ENCODE data around the gene UNC13A.

UNC13A gene

DNA sequence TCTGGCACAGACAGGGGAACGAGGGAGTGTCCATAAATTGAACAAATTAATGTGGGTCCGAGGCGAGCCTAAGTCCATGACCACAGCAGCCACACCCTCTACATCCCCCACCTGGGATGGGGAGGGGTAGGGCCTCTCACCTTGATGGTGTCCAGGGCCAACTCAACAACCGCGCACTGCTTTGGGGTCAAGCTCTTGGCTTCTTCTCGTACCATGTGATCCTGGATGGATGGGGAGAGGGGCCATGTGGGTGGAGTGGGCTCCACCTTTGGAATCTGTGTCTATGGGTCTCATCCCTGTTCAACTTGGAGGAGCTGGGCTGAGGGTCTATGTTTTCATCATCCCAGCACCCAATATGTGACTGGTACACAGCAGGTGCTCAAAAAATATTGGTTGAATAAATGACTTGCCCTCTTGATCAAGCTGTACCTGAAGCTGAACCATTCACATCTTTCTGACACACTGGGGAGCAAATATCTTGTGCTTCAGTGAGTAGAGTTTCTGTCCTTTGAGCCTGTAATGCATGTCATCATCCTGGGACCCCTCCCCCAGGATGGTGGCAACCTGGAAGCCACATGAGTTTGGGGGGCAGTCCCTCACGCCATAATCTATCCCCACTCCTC is 69.8 kb downstream of the UNC13A start:
- TF ChIP-seq, protein P1, sequence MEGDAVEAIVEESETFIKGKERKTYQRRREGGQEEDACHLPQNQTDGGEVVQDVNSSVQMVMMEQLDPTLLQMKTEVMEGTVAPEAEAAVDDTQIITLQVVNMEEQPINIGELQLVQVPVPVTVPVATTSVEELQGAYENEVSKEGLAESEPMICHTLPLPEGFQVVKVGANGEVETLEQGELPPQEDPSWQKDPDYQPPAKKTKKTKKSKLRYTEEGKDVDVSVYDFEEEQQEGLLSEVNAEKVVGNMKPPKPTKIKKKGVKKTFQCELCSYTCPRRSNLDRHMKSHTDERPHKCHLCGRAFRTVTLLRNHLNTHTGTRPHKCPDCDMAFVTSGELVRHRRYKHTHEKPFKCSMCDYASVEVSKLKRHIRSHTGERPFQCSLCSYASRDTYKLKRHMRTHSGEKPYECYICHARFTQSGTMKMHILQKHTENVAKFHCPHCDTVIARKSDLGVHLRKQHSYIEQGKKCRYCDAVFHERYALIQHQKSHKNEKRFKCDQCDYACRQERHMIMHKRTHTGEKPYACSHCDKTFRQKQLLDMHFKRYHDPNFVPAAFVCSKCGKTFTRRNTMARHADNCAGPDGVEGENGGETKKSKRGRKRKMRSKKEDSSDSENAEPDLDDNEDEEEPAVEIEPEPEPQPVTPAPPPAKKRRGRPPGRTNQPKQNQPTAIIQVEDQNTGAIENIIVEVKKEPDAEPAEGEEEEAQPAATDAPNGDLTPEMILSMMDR (IDR thresholded peaks at IDR 0.05), result no peak
- TF ChIP-seq ZFX (IDR thresholded peaks at IDR 0.05; ENCODE audit: borderline replicate concordance), result no peak
- H3K27ac ChIP-seq, result no peak overlapping the region

DNA sequence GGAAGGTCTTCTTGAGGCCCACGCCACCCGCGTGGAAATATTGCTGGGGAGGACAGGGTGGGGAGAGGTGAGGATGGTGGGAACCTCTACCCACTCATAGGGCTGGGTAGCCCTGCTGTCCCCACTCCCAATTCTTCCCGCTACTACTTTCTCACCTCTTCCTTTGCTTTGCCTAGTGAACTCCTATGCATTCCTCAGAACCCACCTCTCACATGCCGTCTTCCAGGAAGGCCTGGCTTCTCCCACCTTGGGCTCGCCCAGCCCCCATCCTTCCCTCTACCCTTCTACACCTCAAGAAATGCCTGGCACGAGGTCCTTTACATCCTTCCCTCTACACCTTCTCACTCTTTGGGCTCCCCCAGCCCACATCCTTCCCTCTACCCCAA is 70.4 kb downstream of the UNC13A start:
- H3K27ac ChIP-seq, result no peak overlapping the region
- TF ChIP-seq, protein P1 (IDR thresholded peaks at IDR 0.05), result no peak
- TF ChIP-seq ZFX (IDR thresholded peaks at IDR 0.05; ENCODE audit: borderline replicate concordance), result no peak

DNA sequence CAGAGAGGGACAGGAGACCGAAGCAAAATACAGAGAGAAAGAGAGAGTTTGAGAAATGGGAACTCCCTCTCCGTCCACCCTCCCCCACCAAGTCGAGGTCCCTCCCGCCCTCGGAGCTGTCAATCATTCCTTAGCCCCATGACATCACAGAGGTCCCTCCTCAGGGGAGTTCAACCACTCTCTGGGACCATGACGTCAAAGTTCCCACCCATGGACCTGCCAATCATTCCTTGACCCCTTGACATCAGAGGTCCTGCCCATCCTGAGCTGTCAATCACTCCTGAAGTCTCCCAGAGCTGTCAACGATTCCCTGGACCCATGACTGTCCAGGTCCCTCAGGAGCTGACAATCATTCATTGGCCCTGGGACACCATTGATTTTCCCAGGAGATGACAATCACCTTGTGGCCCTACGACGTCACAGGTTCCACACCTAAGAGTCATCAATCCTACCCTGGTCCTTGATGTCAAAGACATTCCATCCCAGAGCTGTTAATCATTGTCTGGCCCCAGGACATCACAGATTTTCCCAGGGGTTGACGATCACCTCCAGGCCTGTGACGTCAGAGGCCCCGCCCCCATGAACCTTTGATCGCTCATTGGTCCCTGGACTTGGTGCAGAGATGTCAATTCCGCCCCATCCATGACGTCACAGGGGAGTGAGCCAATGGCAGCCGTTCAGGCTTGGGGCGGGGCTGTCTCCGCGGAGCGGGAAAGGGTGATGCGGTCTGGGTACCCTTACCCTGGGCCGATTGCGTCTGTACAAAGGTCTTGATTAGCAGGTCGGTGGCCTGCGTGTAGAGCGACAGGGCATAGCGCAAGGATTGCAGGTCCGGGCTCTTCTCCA is 71.0 kb downstream of the UNC13A start:
- TF ChIP-seq ZFX (IDR thresholded peaks at IDR 0.05; ENCODE audit: borderline replicate concordance), result no peak
- TF ChIP-seq, protein P1 (IDR thresholded peaks at IDR 0.05), result no peak

DNA sequence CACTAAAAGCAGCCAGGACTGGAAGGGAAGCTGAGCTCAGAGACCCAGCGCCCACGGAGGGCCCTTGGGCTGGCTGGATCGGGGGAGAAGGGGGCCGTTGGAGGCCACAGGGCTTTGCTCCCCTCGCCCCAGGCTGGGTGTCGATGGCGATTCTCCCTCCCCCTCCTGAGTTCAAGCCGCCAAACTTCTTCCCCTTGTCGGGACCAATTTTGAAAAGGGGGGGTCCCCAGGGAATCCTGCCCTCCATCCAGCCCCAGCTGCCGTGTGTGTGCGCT is 71.5 kb downstream of the UNC13A start:
- H3K27ac ChIP-seq, result no peak overlapping the region
- TF ChIP-seq ZFX (IDR thresholded peaks at IDR 0.05; ENCODE audit: borderline replicate concordance), result no peak
- TF ChIP-seq, protein P1 (IDR thresholded peaks at IDR 0.05), result no peak

More for the DNA sequence above, 71.0 kb downstream of the UNC13A start:
- no peak overlapping the region for H3K27ac ChIP-seq

DNA sequence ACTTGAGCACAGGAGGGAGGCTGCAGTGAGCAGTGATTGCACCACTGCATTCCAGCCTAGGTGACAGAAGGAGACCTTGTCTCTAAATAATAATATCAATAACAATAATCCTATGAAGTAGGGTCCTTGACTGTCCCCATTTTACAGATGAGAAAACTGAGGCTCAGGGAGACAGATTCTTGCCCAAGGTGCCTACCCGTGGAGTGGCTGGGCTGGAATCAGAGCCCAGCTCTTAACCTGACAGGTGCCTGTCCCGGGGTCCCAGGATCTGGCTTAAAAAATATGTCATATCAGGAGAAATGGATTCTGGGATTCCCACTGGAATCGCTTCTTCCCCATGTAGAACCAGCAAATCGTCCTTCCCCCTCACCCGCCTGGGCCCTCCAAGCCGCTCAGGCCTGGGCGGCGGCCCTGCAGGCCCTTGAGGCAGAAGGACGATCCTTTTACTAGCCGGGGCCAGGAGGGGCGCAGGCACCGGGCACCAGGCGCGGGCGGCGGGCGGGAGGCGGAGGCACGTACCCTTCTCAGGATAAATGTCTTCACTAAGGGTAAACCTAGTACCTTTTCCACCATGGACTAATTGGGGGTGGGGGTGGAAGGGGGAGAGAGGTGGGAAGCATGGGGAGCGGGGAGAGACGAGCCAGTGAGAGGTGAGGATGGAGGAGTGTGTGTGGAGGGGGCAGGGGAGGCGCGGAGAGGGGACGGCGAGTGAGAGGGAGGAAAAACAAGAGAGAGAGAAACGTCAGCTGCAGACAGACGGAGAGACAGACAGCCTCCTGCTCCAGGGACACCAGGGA is 72.1 kb downstream of the UNC13A start:
- no peak for TF ChIP-seq ZFX (IDR thresholded peaks at IDR 0.05; ENCODE audit: borderline replicate concordance)
- H3K27ac ChIP-seq, result no peak overlapping the region

DNA sequence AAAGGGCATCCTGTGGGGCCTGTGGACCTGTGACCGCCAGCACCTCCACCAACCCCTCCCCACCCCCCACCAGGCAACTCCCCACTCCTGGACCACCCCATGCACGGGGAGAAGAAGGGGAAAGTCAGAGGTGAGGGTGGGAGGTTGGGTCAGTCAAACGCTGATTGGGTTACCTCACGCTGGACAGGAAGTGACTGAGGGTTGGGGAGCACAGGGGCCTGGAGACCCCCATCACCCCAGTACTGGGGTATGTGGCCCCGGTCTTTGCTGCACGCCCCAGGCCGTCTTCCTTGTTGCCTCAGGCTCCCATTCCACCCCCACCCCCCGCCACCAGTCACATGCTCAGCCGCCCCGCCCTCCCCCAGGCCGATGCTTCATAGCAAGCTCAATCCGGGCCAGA is 73.7 kb downstream of the UNC13A start:
- H3K27ac ChIP-seq, result no peak overlapping the region
- TF ChIP-seq ZFX (IDR thresholded peaks at IDR 0.05; ENCODE audit: borderline replicate concordance), result no peak
- TF ChIP-seq, protein P1 (IDR thresholded peaks at IDR 0.05), result no peak

DNA sequence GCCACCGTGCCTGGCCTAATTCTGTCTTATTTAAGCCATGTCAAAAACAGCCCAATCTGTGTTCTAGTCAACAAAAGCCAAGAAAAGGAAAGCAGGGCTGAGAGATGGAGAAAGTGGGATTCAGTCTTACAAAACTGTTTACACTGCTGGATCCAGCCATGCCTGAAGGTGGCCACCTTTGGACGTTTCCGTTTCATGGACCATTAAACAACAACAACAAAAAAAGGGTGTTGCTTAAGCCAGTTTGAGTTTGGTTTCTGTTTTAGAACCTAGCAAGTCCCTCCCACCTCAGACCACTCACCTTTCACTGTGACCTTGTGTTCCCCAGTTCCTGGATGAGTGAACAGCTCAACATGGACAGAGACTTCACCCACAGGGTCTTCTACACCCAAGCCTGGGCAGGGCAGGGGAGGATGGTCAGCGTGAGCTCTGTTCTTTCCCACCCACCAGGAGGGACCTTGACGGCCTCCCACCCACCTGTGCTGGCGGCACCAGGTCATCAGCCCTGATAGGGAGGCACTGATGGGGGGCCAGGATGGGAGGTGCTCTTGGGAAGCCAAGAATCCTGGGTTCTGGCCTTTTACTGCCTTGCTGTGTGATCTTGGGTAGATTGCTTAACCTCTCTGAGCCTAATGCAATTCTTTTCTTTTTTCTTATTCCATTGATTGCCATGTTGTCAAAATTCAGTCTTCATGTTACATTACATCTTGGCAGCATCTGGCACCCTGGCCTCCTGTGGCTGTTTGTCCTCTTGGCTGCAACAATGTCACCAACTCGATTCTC is 76.5 kb downstream of the UNC13A start:
- TF ChIP-seq ZFX (IDR thresholded peaks at IDR 0.05; ENCODE audit: borderline replicate concordance), result no peak
- TF ChIP-seq, protein P1 (IDR thresholded peaks at IDR 0.05), result no peak
- H3K27ac ChIP-seq, result no peak overlapping the region

Data from 22Rv1 (cell line).